Activated T-helper 17 cell treated with anti-CD3 and anti-CD28 coated beads, Interleukin-2, amount 50 U/mL, for 72 hours (primary cell): ENCODE measurements around the gene MAB21L4. TPM values are rescaled to one million over a fixed set of nuclear protein-coding genes. Genes with fewer than 3 reads are reported as not detected.

Source experiments
- ATAC-seq: fragments of 150-1000 bp; cut with Tn5 transposase; replicated peaks from 2 replicates; pipeline ENCODE4 v1.10.0; 2021; ENCODE audit warnings: mild to moderate bottlenecking, moderate library complexity
- H3K27ac Mint-ChIP-seq: one replicate; pipeline ENCODE4 v1.8.0; 2022; ENCODE audit warnings: mixed read lengths
- H3K27me3 Mint-ChIP-seq: one replicate; pipeline ENCODE4 v1.8.0; 2022; ENCODE audit warnings: mixed read lengths
- H3K36me3 Mint-ChIP-seq: one replicate; pipeline ENCODE4 v1.8.0; 2022; ENCODE audit warnings: low read depth, mild to moderate bottlenecking, mixed read lengths
- H3K4me1 Mint-ChIP-seq: one replicate; pipeline ENCODE4 v1.8.0; 2022; ENCODE audit warnings: mixed read lengths
- H3K4me3 Mint-ChIP-seq: one replicate; pipeline ENCODE4 v1.8.0; 2022; ENCODE audit warnings: mild to moderate bottlenecking, mixed read lengths
- H3K9me3 Mint-ChIP-seq: one replicate; pipeline ENCODE4 v1.8.0; 2022; ENCODE audit warnings: mixed read lengths
- total RNA-seq, 2 donors: library from RNA; stranded (reverse); gene quantifications; one replicate each; pipeline ENCODE4 v1.2.3, GENCODE V29; 2022

Gene MAB21L4
- total RNA-seq, 2 donors from 2014 or later = not detected

GRCh38 chr2:240928476-240929363 lies 32.8 kb upstream of the MAB21L4 start:
- Mint-ChIP-seq H3K4me1 (no peaks in the 10 kb centered on the region), H3K36me3 (no peaks in the 10 kb centered on the region), H3K27ac (no peak overlapping the region), H3K9me3 (no peaks in the 10 kb centered on the region), H3K4me3 (no peak overlapping the region), H3K27me3 (no peaks in the 10 kb centered on the region)
- no peak for ATAC-seq

- no peaks in the 10 kb centered on the region for H3K4me1 Mint-ChIP-seq
- H3K9me3 Mint-ChIP-seq = no peaks in the 10 kb centered on the region
- no peak overlapping the region for H3K4me3 Mint-ChIP-seq
- ATAC-seq = no peak
- H3K27me3 Mint-ChIP-seq = no peaks in the 10 kb centered on the region
- no peaks in the 10 kb centered on the region for H3K36me3 Mint-ChIP-seq
- no peak overlapping the region for H3K27ac Mint-ChIP-seq
Measured at GRCh38 chr2:240927390-240927781, 31.4 kb upstream of the MAB21L4 start.

- H3K9me3 Mint-ChIP-seq = no peaks in the 10 kb centered on the region
- H3K36me3 Mint-ChIP-seq = no peaks in the 10 kb centered on the region
- no peak for ATAC-seq
- no peak overlapping the region for H3K4me3 Mint-ChIP-seq
- no peak overlapping the region for H3K27ac Mint-ChIP-seq
- H3K27me3 Mint-ChIP-seq = no peaks in the 10 kb centered on the region
- H3K4me1 Mint-ChIP-seq = no peaks in the 10 kb centered on the region
Measured at GRCh38 chr2:240926516-240927389, 30.8 kb upstream of the MAB21L4 start.

- H3K27ac Mint-ChIP-seq = no peak overlapping the region
Measured at GRCh38 chr2:240925568-240926515, 29.9 kb upstream of the MAB21L4 start.

GRCh38 chr2:240925191-240925567 lies 29.2 kb upstream of the MAB21L4 start:
- no peak overlapping the region for H3K4me3 Mint-ChIP-seq
- no peak overlapping the region for H3K27ac Mint-ChIP-seq
- H3K4me1 Mint-ChIP-seq = no peaks in the 10 kb centered on the region
- peak; percentile 30 for ATAC-seq
- no peaks in the 10 kb centered on the region for H3K36me3 Mint-ChIP-seq
- H3K27me3 Mint-ChIP-seq = no peaks in the 10 kb centered on the region
- H3K9me3 Mint-ChIP-seq = no peaks in the 10 kb centered on the region

More at GRCh38 chr2:240925568-240926515, 29.9 kb upstream of the MAB21L4 start:
- H3K4me3 Mint-ChIP-seq = no peak overlapping the region
- H3K9me3 Mint-ChIP-seq = no peaks in the 10 kb centered on the region
- H3K4me1 Mint-ChIP-seq = no peaks in the 10 kb centered on the region
- ATAC-seq = peak; percentile 21
- no peaks in the 10 kb centered on the region for H3K36me3 Mint-ChIP-seq
- H3K27me3 Mint-ChIP-seq = no peaks in the 10 kb centered on the region

GRCh38 chr2:240922982-240923537 lies 27.1 kb upstream of the MAB21L4 start:
- Mint-ChIP-seq H3K27ac (no peak overlapping the region), H3K4me3 (no peak overlapping the region), H3K27me3 (no peaks in the 10 kb centered on the region), H3K4me1 (no peaks in the 10 kb centered on the region), H3K9me3 (no peaks in the 10 kb centered on the region), H3K36me3 (no peaks in the 10 kb centered on the region)
- no peak for ATAC-seq

- Mint-ChIP-seq H3K27ac (no peak overlapping the region), H3K4me1 (no peaks in the 10 kb centered on the region), H3K36me3 (no peaks in the 10 kb centered on the region), H3K27me3 (no peaks in the 10 kb centered on the region), H3K9me3 (no peaks in the 10 kb centered on the region), H3K4me3 (no peak overlapping the region)
- ATAC-seq = no peak
Measured at GRCh38 chr2:240922245-240922981, 26.5 kb upstream of the MAB21L4 start.

- Mint-ChIP-seq H3K36me3 (no peaks in the 10 kb centered on the region), H3K9me3 (no peaks in the 10 kb centered on the region), H3K4me1 (no peaks in the 10 kb centered on the region), H3K4me3 (no peak overlapping the region), H3K27me3 (peaks cover 2% of the 10 kb centered on the region), H3K27ac (no peak overlapping the region)
- no peak for ATAC-seq
Measured at GRCh38 chr2:240921995-240922244, 26.0 kb upstream of the MAB21L4 start.

GRCh38 chr2:240921311-240921994 lies 25.5 kb upstream of the MAB21L4 start:
- Mint-ChIP-seq H3K36me3 (no peaks in the 10 kb centered on the region), H3K27ac (no peak overlapping the region), H3K4me3 (no peak overlapping the region), H3K4me1 (no peaks in the 10 kb centered on the region), H3K9me3 (no peaks in the 10 kb centered on the region), H3K27me3 (peaks cover 4% of the 10 kb centered on the region)
- peak; percentile 27 for ATAC-seq

GRCh38 chr2:240920783-240921231 lies 24.9 kb upstream of the MAB21L4 start:
- ATAC-seq = no peak
- no peaks in the 10 kb centered on the region for H3K9me3 Mint-ChIP-seq
- H3K36me3 Mint-ChIP-seq = no peaks in the 10 kb centered on the region
- H3K4me1 Mint-ChIP-seq = no peaks in the 10 kb centered on the region
- H3K27me3 Mint-ChIP-seq = peaks cover 4% of the 10 kb centered on the region
- H3K27ac Mint-ChIP-seq = no peak overlapping the region
- H3K4me3 Mint-ChIP-seq = no peak overlapping the region

GRCh38 chr2:240919786-240920782 lies 24.1 kb upstream of the MAB21L4 start:
- H3K27ac Mint-ChIP-seq = no peak overlapping the region
- peak; percentile 25 for ATAC-seq
- H3K36me3 Mint-ChIP-seq = no peaks in the 10 kb centered on the region
- no peaks in the 10 kb centered on the region for H3K9me3 Mint-ChIP-seq
- H3K4me3 Mint-ChIP-seq = no peak overlapping the region
- H3K27me3 Mint-ChIP-seq = peaks cover 6% of the 10 kb centered on the region
- no peaks in the 10 kb centered on the region for H3K4me1 Mint-ChIP-seq

GRCh38 chr2:240919161-240919781 lies 23.3 kb upstream of the MAB21L4 start:
- no peak for ATAC-seq
- no peak overlapping the region for H3K27ac Mint-ChIP-seq
- no peaks in the 10 kb centered on the region for H3K36me3 Mint-ChIP-seq
- peaks cover 6% of the 10 kb centered on the region for H3K27me3 Mint-ChIP-seq
- H3K4me3 Mint-ChIP-seq = no peak overlapping the region
- no peaks in the 10 kb centered on the region for H3K4me1 Mint-ChIP-seq
- no peaks in the 10 kb centered on the region for H3K9me3 Mint-ChIP-seq
